ENCODE measurements around the gene CACNA1S.

The CACNA1S gene
- total RNA-seq: 0 to 0.04 reads per million in 2 donors

DNA sequence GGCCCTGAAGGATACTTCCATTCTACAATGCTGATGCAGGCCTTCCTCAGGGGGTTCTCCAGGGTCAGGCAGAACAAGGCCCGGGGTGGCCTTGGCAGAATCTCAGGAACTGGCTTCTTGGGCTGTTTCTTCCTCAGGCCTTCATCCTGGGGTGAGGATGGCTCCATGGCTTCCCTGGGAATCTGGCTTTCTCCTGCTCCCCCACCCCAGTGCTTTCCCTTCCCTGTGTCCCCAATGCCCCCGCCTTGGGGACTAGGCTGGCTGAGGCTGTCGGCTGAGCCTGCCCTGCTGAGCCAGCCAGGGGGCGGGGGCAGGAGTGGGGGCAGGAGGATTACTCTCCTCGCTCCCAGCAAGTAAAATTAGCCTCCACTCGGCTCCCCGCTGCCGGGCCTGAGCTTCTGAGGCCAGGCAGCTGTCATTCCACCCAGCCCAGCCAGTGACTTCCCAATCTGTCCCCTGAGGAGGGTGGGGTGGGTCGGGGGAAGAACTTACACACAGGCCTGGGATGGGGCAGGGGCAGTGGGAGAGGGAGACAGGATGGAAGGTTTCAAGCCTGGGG lies at the start of gene CACNA1S:
Gene CACNA1S (minus strand): TSS at position 254 of the 559 bp plus-strand sequence. CDS start 87 bp downstream, at position 167.
- DNase-seq: no peak

DNA sequence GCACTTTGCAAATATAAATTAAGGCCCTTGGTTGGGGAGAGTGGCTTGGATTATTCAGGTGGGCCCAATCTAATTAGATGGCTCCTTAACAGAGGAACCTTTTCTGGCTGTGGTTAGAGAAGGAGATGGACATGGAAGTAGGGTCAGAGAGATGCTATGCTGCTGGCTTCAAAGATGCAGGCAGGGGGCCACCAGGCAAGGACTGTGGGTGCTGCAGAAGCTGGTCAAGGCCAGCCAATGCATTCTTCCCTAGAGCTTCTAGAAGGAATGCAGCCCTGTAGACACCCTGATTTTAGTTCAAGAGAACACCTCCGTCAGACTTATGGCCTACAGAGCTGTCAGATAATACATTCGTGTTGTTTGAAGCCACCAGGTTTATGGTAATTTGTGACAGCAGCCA lies 45.7 kb upstream of the CACNA1S start:
- DNase-seq: no peak

DNA sequence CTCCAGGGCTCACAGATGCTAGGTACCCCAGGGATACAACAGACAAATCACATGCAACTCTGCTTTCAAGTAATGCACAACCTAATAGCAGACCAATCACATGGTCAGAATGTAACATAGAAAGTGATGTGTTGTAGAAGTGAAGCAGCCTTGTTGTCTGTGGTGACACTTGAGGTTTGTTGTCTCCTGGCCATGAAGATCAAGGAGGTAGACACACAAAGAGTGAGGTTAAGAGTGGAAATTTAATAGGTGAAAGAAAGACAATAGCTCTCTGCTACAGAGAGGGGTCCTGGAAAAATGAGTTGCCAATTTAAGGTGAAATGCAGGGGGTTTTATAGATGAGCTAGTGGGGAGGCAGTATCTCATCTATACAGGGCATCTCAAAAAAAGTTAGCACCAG lies 44.6 kb upstream of the CACNA1S start:
- DNase-seq: no peak

DNA sequence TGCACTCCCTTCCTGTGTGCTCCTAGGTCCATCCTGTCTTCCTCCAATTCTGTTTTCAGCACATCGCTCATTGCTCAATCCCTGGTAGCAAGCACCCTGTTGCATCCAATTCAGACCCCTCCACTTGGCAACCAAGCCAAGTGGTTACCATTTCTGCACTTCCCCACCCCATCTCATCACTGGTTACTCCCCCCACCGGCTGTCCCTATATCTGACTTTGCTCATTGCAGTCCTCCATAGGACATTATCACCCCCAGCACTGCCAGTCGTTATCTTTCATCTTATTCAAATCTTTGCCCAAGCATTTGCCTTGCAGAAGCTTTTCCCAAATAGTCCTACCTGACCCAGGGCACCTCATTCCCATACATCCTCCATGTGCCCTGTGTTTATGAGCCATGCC lies 44.1 kb upstream of the CACNA1S start:
- DNase-seq: no peak

DNA sequence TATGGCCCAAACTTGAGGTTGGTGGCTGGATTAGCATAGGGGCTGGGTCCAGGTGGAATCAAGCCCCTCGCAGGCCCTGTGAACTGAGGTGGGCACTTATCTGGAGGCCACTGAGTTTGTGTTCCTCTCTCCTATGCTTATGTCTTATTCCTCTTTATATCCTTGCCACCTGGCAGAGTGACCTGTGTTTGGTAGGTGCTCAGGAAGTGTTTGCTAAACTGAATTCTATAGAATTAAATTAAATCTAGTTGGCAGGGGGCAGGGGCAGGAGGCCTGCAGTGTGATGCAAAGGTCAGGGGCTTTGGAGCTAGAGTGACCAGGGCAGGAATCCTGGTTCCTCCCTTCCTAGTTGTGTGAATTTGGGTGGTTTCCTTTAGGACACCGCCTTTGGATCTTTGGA lies 43.1 kb upstream of the CACNA1S start:
- no peak for DNase-seq

DNA sequence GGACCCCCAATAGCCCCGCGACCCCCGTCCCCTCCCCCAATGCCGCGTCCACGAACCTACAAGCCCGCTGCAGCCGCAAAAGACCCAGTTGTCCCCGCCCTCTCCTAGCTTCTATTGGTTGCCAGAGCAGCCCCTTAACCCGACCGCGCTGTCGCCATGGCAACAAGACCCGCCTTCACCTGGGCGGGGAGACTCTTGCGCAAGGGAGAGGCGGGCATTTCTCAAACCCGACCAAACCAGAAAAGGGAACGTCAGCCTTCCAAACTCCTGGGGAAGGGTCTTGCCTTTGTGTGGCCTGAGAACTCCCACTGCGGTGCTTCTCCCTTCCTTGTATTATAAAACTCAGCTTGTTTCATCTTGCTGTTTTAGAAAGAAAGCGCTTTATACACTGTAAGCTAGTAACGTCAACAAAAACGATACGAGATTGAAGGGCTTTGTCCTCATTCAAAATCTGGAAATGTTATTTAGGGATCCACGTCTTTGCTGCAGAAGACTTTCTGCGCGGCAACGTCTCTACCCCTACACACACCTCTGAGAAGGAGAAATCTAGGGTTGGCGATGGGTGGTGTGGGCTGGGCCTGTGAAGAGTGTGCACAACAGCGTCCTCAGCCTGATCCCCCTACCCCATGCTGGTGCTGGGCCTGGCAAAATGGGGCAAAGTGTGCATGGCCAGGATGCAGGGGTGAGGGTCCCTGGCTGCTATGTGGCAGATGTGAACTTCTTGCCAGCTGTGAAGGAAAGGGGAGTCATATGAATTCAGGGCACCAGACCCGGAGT lies 42.4 kb upstream of the CACNA1S start, which contains the start of gene TMEM9:
Gene TMEM9 (minus strand): TSS at position 86 of the 777 bp plus-strand sequence. CDS start 551 bp downstream, outside the sequence.
- peak; percentile 92 for DNase-seq

DNA sequence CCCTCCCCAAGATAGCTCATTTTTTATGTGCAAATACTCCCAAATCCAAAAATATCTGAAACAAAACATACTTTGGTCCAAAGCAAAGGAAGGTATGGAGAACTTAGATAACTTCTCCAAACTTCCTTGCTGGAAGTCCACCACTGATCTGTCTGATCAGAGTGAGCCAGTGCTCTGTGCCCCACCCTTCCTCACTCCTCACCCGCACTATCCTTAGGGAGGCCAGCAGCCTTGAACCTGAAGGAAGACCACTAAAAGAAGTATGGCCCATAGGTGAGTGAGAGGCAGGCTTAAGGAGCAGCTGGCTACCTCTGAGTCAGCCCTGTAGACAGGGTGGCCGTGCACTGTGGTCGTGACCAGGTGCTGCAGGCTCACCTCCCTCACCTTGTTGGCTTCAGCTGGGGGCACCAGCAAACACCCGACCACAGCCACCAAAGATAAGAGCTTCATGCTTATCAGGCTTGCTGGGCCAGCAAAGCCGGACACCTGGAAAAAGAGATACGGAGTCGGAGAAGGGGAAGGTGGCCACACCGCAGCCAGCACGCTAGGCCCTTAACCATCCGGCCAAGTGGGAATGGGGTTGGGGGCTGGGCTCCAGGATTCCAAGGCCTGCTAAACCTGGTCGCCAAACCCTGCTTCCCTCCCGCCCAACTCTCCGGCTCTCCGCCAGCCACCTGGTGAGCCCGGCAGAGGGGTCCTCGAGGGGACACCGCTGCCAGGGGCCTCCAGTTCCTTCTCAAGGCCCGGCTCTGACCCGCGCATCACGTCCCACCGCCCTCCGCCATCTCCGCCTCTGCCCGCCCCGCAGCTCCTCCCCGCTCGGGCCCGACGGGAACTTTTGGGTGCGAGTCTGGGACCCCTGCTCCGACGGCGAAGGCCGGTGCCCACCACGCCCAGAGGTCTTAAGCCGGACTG lies 41.5 kb upstream of the CACNA1S start:
- peak; percentile 60 for DNase-seq

DNA sequence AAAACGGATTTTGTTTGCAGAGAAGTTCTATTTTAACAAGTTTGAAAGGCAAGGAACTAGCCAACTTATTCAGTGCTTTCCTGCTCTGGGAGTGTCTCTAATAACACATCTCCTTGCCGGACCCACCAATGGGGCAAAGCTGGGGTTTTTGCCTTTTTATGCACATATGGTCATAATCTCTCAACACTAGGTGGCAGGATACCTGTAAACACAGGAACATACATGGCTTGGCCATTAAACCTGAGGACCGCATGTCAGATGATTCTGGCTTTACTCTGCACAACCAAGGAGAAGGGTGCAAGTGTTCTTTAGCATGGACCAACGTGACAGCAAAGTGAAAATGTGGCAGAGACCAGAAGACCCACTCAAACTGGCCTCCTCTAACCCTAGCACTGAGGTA lies 37.2 kb upstream of the CACNA1S start:
- no peak for DNase-seq

DNA sequence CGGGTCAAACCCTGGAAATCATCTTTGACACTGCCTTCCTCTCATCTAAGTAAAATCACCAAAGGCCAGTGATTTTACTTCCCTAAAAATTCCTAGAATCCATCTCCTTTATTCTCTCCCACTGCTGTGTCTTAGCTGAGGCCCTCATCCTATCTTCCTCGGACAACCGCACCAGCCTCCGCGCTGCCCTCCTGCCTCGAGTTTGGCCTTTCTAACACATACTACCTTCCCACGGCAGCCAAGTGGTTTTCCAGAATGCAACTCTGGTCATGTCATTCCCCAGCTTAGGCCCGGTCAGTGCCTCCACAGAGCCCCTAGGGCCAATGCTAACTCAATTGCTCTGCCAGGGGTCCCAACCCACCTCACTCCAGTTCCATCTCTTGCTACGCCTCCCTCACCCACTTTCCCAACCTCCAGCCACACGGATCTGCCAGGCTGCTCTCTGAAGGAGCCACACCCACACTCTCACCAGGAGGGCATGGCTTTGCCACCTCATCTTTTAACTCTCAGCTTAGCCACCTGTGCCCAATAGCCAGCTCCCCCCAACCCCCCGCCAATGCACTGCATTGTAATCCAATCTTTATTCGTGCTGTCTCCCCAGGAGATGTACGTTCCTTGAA lies 35.3 kb upstream of the CACNA1S start:
- no peak for DNase-seq

DNA sequence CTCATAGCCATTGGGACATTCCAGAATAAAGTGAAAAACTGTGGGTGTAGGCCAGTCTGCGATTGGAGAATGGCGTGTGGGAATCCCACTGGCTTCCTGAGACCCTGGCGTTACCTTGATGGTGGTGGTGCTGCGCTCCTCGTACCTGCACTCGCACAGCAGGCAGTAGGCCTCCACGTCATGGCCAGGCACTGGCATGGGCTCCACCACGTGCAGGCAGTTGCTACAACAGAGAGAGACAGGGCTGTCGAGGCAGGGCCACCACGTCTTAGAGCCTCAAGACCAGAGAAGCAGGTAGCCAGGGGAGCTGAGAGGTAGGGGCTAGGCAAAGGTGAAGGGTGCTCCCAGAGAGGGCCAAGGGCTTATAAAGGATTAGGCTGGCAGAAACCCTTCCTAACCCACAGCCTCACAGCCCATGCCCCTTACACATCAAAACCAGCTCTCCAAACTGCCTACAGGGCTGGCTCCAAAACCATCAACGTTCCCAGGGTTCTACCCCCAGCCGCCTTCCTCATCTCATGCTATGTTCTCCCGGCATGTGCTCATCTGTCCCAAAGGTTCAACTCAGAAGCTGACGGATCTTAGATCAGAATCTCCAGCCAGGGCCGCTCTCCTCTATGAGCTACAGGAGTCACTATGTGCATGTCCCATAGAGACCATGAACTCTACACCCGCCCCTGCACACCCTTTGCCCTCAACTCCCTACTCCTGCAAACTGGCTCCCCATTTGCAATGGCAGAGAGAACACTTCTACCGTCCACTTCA lies 34.6 kb upstream of the CACNA1S start:
- DNase-seq: no peak

DNA sequence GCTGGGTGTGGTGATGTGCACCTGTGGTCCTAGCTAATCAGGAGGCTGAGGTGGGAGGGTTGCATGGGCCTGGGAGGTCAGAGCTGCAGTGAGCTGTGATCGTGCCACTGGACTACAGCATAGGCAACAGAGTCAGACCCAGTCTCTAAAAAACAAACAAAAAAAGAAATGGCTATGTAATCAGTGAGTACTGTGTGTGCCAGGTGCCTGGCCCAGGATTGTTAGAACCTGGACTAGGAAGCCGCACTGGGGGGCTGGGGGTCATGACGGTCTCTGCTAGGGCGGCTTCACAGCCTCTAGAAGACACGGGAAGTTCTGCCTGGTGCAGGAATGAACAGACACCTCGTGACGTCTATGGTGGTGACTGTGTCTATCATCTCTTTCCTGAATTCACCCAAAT lies 33.6 kb upstream of the CACNA1S start:
- no peak for DNase-seq

DNA sequence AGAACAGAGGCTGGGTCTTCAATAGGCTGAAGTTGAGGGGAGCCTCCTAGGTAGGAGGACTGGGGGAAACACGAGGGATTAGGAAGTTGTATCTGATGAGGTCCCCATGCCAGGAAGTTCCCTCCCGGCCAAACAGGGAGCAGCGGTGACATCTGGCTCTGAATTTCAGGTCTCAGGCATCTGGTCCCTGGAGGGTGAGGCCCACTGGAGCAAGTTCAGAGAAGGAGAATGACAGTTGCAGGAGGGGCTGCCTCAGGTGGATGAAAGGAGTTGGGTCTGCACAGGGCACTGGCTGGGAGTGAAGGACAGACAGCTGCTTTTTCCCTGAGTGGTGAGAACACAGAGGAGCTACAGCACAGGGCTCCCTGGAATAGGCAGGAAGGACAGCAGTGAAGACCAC lies 32.9 kb upstream of the CACNA1S start:
- DNase-seq: no peak

DNA sequence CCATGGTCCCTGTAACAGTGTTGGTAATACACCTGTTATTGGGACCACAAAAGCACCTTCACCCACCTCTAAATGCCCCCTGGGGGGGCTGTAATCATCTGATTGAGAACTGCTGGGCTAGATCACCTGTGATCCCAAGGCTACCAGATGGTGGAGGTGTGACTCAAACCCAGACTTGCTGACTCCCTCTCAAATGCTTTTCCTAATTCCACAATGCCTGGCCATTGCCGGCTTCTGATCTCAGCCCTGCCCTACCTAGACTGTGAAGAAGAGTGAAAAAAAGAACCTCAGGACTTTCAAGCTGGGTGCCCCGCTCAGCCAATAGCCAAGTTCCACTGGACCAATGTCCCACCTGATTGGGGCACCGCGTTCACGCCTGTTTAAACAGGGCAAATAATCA lies 32.5 kb upstream of the CACNA1S start:
- DNase-seq: no peak

DNA sequence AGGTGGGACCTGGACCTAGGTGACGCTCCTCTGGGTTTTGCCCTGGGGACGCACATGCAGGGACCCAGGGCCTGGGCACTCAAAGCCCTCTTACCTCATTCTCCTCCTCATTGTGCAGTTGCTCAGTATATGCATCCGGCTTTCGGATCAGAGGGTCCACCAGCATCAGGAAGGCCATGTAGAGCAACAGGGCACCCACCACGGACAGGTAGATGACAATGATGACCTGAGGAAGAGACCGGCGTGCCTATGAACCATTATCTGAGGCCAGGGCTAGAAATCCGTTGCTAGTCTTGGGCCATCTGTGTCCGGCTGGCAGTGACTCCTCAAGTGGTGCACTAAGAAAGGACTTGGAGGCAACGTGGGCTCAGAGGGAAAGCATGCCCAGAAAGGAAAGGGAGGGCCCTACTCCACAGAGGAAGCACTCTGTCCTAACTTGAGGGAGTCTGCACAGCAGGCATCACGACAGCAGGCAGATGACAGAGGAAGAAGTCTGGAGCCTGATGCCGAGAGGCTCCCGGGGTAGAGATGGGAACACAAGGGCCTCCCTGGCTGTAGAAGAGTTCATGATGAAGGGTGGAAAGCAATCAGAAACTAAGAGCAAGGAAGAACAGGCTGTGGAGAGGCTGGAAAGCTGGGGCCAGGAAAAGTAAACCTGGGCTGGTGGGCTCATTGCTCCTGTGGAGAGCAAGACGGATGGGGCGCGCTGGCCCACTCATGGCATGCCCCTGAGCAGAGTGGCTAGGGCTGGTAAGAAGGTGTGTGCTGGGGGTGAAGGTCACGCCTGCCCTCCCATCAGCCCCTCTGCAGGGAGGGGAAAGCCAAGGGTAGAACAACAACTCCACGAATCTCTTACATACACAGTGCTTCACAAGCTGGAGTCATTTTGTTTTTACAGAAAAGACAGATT lies 31.8 kb upstream of the CACNA1S start:
- no peak for DNase-seq

DNA sequence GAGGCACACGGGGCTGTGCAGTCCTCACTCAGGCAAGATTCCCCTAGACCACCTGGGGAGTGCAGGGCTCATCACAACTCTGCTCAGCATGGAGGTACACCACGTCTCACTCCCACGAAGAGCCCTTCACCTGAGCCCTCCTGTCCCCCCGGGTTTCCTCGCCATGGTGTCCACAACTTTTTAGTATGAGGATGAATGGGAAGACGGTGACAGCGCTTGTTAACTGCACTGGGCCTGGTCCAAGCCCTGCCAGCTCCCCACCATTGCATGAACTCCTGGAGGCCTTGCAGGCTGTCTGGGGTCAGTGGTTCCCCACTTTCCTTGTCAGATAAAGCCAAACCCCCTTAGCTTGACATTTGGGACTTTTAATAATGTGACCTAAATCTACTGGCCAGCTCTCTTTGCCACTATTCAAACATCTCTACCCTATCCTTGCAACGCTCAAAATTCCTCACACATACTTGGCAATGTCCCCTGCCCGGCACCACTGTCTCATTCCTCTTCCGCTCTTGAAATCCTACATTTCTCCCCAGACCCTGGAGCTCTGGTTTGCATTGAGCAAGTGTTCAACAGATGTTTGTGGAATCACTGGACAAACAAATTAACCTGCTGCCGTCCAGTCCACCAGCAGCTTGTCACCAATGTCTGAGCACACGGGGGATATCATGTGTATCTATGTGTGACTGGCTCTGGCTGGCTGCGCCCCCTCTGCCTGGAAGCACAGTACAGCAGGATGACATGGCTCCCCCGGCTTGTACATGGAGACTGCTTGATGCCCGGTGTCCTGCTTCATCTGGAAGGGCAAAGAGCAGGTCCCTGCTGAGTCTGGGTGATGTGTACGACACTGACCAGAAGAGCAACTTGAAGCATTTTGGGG lies 30.9 kb upstream of the CACNA1S start:
- DNase-seq: no peak

DNA sequence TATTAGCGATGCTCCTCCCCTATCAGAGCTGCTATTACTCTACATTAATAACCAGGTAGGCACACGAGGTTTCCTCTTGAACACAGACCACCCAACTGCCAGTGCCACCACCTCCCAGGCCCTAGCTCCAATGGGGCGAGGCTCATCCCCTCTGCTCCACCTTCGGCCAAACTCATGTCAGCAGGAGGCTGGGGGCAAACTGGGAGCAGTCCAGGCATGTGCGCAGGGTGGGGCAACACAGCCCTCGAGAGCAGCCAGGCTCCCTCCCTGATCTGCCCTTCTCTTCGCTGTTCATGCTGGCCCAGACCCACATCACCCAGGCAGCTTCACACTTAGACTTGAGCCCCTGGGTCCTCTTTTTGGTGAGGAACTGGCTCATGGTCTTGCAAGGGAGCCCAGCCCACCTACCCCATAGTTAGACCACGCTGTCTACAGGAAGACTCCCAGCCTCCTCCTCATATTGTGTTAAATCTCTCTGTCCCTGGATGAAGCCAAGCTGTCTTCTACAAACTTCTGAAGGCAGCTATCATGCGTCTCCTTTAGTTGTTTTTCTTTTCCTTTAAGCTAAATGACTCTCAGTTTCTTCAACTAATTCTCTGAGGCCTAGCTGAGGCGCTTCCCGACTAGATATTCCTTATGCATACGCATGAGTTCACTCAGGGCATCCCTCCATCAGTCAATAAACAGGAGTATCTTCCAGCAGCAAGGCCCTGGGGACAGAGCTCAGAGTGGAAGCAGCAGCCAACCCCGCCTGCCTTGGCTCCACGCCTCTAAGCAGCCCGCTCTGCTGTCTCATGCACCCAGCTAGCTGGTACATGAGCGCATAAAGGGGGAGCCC lies 30.0 kb upstream of the CACNA1S start:
- DNase-seq: no peak

DNA sequence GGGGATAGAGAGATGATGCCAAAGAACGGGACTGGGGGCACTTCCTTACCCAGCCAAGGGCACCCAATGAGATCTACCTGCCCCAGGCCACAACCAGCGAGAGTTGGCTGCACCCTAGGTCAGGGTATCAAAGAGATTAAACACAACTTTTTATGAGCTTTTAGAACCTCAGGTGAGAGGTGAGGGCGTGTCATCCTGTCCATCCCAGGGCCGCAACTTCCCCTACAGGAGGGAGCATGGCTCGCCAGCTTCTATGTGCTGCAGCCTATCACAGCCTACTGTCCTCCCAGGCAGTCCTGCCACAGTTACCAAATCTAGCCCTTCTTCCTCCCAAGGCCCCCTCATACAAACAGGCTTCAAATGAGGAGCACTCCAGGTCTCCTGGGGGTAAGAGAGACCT lies 29.2 kb upstream of the CACNA1S start:
- no peak for DNase-seq

DNA sequence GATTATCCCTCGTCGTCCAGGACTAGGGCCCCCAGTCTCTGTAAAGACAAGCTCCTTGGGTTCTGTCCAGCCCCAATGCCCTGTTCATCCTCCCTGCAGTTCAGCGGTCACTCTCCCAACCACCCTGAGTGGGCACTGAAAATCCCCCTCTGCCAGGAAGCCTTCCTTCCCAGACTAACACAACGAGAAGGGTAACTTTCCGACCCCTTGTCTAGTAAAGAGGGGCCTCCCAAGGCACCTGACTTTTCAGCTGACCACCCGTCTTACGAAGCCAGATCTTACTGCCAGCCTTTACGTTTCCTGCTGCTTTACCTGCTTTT lies 28.7 kb upstream of the CACNA1S start:
- no peak for DNase-seq

DNA sequence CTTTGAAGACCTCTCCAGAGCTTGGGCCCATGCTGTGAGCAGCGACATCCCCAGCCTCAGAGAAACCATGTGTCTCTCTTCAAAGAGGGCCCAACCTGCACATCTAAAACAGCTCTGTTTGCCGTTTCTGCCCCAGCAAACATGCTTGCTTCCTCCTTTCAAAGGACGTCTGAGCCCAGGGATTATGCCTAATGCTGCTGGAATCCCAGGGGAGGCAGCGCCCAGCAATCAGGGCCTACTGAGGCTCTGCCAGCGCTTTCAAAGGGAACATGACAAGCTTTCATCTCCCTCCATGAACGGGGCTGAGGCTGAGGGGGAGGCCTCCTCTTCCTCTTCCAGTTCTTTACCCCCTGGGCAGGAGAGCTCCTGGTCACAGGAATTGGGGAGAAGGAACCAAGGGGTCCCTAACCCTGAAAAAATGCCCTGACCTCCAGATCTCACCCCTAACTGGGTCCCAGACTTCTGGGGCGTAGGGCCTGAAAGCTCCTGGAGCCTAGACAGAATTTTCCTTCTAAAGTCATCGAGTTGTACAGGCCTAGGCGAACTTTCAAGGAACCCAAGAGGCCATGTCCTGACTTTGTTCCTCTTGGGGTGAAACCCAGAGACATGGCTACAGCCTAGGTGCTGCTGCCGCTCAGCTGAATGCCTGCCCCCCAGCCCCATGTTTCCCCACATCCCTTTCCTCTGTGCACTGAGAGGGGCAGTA lies 28.2 kb upstream of the CACNA1S start:
- DNase-seq: no peak
